ENCODE measurements around the gene EID1.

- TF ChIP-seq CTCF (IDR thresholded peaks at IDR 0.05) (no peak), POLR2A (IDR thresholded peaks at IDR 0.05) (no peak), EP300 (IDR thresholded peaks at IDR 0.05) (no peak)
Observed at GRCh38 chr15:48832648-48833047, 45.3 kb upstream of the EID1 start.
